Bronchial smooth muscle cell (primary cell): ENCODE measurements around the gene SGSM1. TPM values are rescaled to one million over a fixed set of nuclear protein-coding genes. Genes with fewer than 3 reads are reported as not detected.

Experiments
- total RNA-seq: library from RNA; depleted of rRNA; stranded (reverse); fragments of >200 nt; gene quantifications from 2 replicates; pipeline ENCODE4 v1.2.1, GENCODE V29; 2014

SGSM1 gene
- total RNA-seq = not detected in 2 replicates

GRCh38 chr22:24805790-24806662 is at the start of gene SGSM1:
TSS of gene SGSM1 (plus strand) at chr22:24806211. CDS start at chr22:24806326, 115 bp downstream.

GRCh38 chr22:24951942-24952836 is 146.2 kb downstream of the SGSM1 start, which contains the start of gene KIAA1671:
TSS of gene KIAA1671 (plus strand) at chr22:24952716. CDS start at chr22:25028000, 75,284 bp downstream.

Other genes with a start within 250 kb of the SGSM1 start
- 4.9 and 6.5 TPM in 2 replicates for gene LRRC75B, start 213.1 kb upstream of the SGSM1 start, total RNA-seq
- 0.69 and 0.95 TPM in 2 replicates for gene GGT1, start 203.0 kb upstream of the SGSM1 start, total RNA-seq
- gene PIWIL3, start 31.5 kb upstream of the SGSM1 start, total RNA-seq = not detected in 2 replicates
- gene LHFPL7, start 140.5 kb downstream of the SGSM1 start, total RNA-seq = not detected in 2 replicates
- under 0.01 TPM in 2 replicates for gene KIAA1671, start 146.5 kb downstream of the SGSM1 start, total RNA-seq